T-helper 1 cell (primary cell): ENCODE results near the gene LRRTM1.

Experiments
- DNase-seq, 5 donors: peaks; one replicate each; pipeline ENCODE4 v3.0.0-alpha.2; 2012 to 2020
- total RNA-seq, 4 donors: gene quantifications; one replicate each; lab custom pipeline; 2026; lab: John Stamatoyannopoulos, UW

Gene LRRTM1
- total RNA-seq = 0 reads per million in 4 donors

GRCh38 chr2:80303909-80304837, at the start of gene LRRTM1:
Gene LRRTM1 (minus strand): TSS chr2:80304752. CDS start chr2:80303819, 933 bp downstream.
- DNase-seq = no peak

- no peak for DNase-seq
Observed at GRCh38 chr2:80351231-80351630, 46.7 kb upstream of the LRRTM1 start.

GRCh38 chr2:80348953-80349352, 44.4 kb upstream of the LRRTM1 start:
- no peak for DNase-seq

- DNase-seq = no peak
Observed at GRCh38 chr2:80348078-80348477, 43.5 kb upstream of the LRRTM1 start.

GRCh38 chr2:80340022-80340421, 35.5 kb upstream of the LRRTM1 start:
- DNase-seq = no peak

- no peak for DNase-seq
Observed at GRCh38 chr2:80338794-80339193, 34.2 kb upstream of the LRRTM1 start.

GRCh38 chr2:80335411-80335810, 30.9 kb upstream of the LRRTM1 start:
- no peak for DNase-seq

GRCh38 chr2:80333886-80334285, 29.3 kb upstream of the LRRTM1 start:
- no peak for DNase-seq

GRCh38 chr2:80330527-80331450, 26.2 kb upstream of the LRRTM1 start:
- DNase-seq = no peak

GRCh38 chr2:80329491-80329890, 24.9 kb upstream of the LRRTM1 start:
- DNase-seq = no peak

GRCh38 chr2:80328159-80328571, 23.6 kb upstream of the LRRTM1 start:
- DNase-seq = no peak

- DNase-seq = no peak
Observed at GRCh38 chr2:80326861-80327260, 22.3 kb upstream of the LRRTM1 start.

- no peak for DNase-seq
Observed at GRCh38 chr2:80326214-80326613, 21.7 kb upstream of the LRRTM1 start.

- no peak for DNase-seq
Observed at GRCh38 chr2:80324525-80324924, 20.0 kb upstream of the LRRTM1 start.

GRCh38 chr2:80323610-80324009, 19.1 kb upstream of the LRRTM1 start:
- DNase-seq = no peak

- DNase-seq = no peak
Observed at GRCh38 chr2:80322958-80323357, 18.4 kb upstream of the LRRTM1 start.

GRCh38 chr2:80322311-80322920, 17.9 kb upstream of the LRRTM1 start:
- no peak for DNase-seq

GRCh38 chr2:80312282-80312839, 7.8 kb upstream of the LRRTM1 start:
- no peak for DNase-seq

- DNase-seq = no peak
Observed at GRCh38 chr2:80311304-80311703, 6.8 kb upstream of the LRRTM1 start.

GRCh38 chr2:80303006-80303908, 1.3 kb downstream of the LRRTM1 start:
- DNase-seq = no peak

- no peak for DNase-seq
Observed at GRCh38 chr2:80302314-80303005, 2.1 kb downstream of the LRRTM1 start.
